ENCODE measurements around the gene EYA4.

GRCh38 chr6:133512410-133513016 lies 271.4 kb downstream of the EYA4 start:
- TF ChIP-seq POLR2AphosphoS5 (IDR thresholded peaks at IDR 0.05; ENCODE audit: borderline replicate concordance, low read depth, low read length) (no peak), EZH2 (IDR thresholded peaks at IDR 0.05) (no peak), FOXP2 (optimal IDR thresholded peaks at IDR 0.05; ENCODE audit: control extremely low read depth, extremely low read length, insufficient read depth) (no peak)

Measured in SK-N-MC (cell line).